ENCODE results near the gene FAM107B. TPM values are rescaled to one million over a fixed set of nuclear protein-coding genes. Genes with fewer than 3 reads are reported as not detected.

The FAM107B gene
- total and polyA plus RNA-seq, 2 donors (not counting 3 experiments of a cell fraction or from before 2014, with no cell fraction given): 39.2 to 176 TPM

- POLR2A ChIA-PET: no interaction called here
- dilution Hi-C loops (cut with MboI; ENCODE audit: extremely low pct_ligation_motif_present, low sequenced_read_pairs): no loop called here
- H3K4me1 ChIP-seq (ENCODE audit: control insufficient read depth, extremely low read depth, insufficient read depth, low read length): no peaks in the 10 kb centered on the region
Observed at GRCh38 chr10:14761372-14761771, 13.3 kb downstream of the FAM107B start.

More at GRCh38 chr10:14761372-14761771, 13.3 kb downstream of the FAM107B start:
- Histone ChIP-seq H4K20me1 (replicated peaks; ENCODE audit: control insufficient read depth, extremely low read depth, insufficient read depth, low read length) (no peaks in the 10 kb centered on the region), H3K79me2 (ENCODE audit: control insufficient read depth, insufficient read depth, low read length) (no peaks in the 10 kb centered on the region), H3K4me3 (replicated peaks in 1 of 3; ENCODE audit: insufficient read depth in 1 of 3, low read depth in 1 of 3, low read length in 3 of 3) (no peak overlapping the region), H3K9me1 (replicated peaks; ENCODE audit: control insufficient read depth, extremely low read depth, insufficient read depth, low read length) (no peaks in the 10 kb centered on the region), H3K9ac (replicated peaks; ENCODE audit: extremely low read depth, insufficient read depth, low read length) (no peak overlapping the region), H2AFZ (ENCODE audit: low read depth, low read length) (no peak overlapping the region), H3K9me3 (replicated peaks; ENCODE audit: control insufficient read depth, insufficient read depth, low read length) (no peaks in the 10 kb centered on the region), H3K27ac (ENCODE audit: insufficient read depth, low read depth, low read length) (no peak overlapping the region), H3K36me3 (ENCODE audit: control insufficient read depth in 2 of 2, extremely low read depth in 1 of 2, insufficient read depth in 2 of 2, low read length in 2 of 2) (no peaks in the 10 kb centered on the region), H3K4me2 (ENCODE audit: insufficient read depth, low read length) (no peak overlapping the region), H3K27me3 (ENCODE audit: control insufficient read depth in 2 of 2, insufficient read depth in 2 of 2, low read length in 2 of 2) (no peaks in the 10 kb centered on the region)
- CTCF ChIA-PET: no interaction called here
- DNase-seq (ENCODE audit: low read depth, low spot score) (no peak), FAIRE-seq (no peak)
- intact Hi-C loops (cut with micrococcal nuclease): no loop called here
- no TSS peak for BruUV-seq (replicated peaks)
- TF ChIP-seq FOS (IDR thresholded peaks at IDR 0.05; ENCODE audit: borderline replicate concordance, insufficient read depth, low read length) (no peak), JUN (IDR thresholded peaks at IDR 0.05; ENCODE audit: borderline replicate concordance, insufficient read depth, insufficient read length, low read depth) (no peak), CTCF (IDR thresholded peaks at IDR 0.05; ENCODE audit: extremely low read depth in 1 of 2, insufficient read depth in 1 of 2, low read depth in 1 of 2, low read length in 2 of 2) (no peak), MYC (IDR thresholded peaks at IDR 0.05; ENCODE audit: low read depth, low read length) (no peak), EZH2 (IDR thresholded peaks at IDR 0.05; ENCODE audit: borderline replicate concordance, low read depth, low read length, severe bottlenecking) (no peak), POLR2A (IDR thresholded peaks at IDR 0.05; ENCODE audit: low read depth, low read length) (no peak), POLR2AphosphoS5 (IDR thresholded peaks at IDR 0.05; ENCODE audit: insufficient read depth, low read depth, low read length) (no peak), GATA2 (IDR thresholded peaks at IDR 0.05; ENCODE audit: insufficient read depth, insufficient read length, low read depth, low read length) (no peak)
- TF ChIP-seq, protein P1, sequence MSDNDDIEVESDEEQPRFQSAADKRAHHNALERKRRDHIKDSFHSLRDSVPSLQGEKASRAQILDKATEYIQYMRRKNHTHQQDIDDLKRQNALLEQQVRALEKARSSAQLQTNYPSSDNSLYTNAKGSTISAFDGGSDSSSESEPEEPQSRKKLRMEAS (IDR thresholded peaks at IDR 0.05; ENCODE audit: insufficient read depth, insufficient read length): no peak

Measured in endothelial cell of umbilical vein (primary cell).